Panc1 (cell line): ENCODE results near the gene EFCAB3. TPM values are rescaled to one million over a fixed set of nuclear protein-coding genes. Genes with fewer than 3 reads are reported as not detected.

Experiments used
- ATAC-seq: fragments of 200-7000 bp; cut with Tn5 transposase; 2 replicates; pipeline ENCODE4 v1.9.1; 2020; ENCODE audit warnings: mild to moderate bottlenecking, moderate library complexity
- BruUV-seq: library from RNA; stranded (reverse); fragments of 400-500 nt; replicated peaks from 2 replicates; lab custom pipeline; 2021; lab: Mats Ljungman, UMichigan
- CTCF ChIA-PET: fragments of 300-600 bp; sonication (Branson Sonifier 250); formaldehyde crosslinking; loops from one replicate; lab custom pipeline; 2022; ENCODE audit warnings: antibody characterized with exemption; lab: Charles Lee
- POLR2A ChIA-PET: fragments of 300-600 bp; sonication (Branson Sonifier 250); formaldehyde crosslinking; loops from one replicate; lab custom pipeline; 2022; ENCODE audit warnings: antibody characterized with exemption; lab: Charles Lee
- DNase-seq: peaks from one replicate; pipeline ENCODE4 v3.0.0-alpha.2; 2010; ENCODE audit warnings: low read depth, low spot score
- H3K27ac ChIP-seq: 2 replicates; pipeline ENCODE4 v1.5.1; 2011; ENCODE audit warnings: mild to moderate bottlenecking, low read length, inconsistent platforms
- H3K27me3 ChIP-seq: fragments of 200-500 bp; sonication (Bioruptor generic); 2 replicates; pipeline ENCODE4 v1.6.0; 2014; ENCODE audit warnings: low read length, inconsistent platforms; ENCODE audit not compliant: control insufficient read depth, insufficient read depth
- H3K36me3 ChIP-seq: fragments of 200-500 bp; sonication (Bioruptor generic); 2 replicates; pipeline ENCODE4 v1.5.1; 2014; ENCODE audit warnings: inconsistent platforms, mild to moderate bottlenecking, low read length, moderate library complexity; ENCODE audit not compliant: control insufficient read depth, insufficient read depth
- H3K4me1 ChIP-seq: 2 replicates; pipeline ENCODE4 v1.5.1; 2011; ENCODE audit warnings: inconsistent platforms, mild to moderate bottlenecking, low read length, moderate library complexity; ENCODE audit not compliant: control insufficient read depth, insufficient read depth
- H3K4me3 ChIP-seq, 2 experiments: 2 replicates each; pipeline ENCODE4 v1.5.1; 2011 to 2012; ENCODE audit warnings: low read depth in 2 of 2, low read length in 2 of 2, mild to moderate bottlenecking in 2 of 2, inconsistent platforms in 1 of 2, moderate library complexity in 1 of 2
- H3K9me3 ChIP-seq: fragments of 200-500 bp; sonication (Bioruptor generic); 2 replicates; pipeline ENCODE4 v1.5.1; 2014; ENCODE audit warnings: low read depth, mild to moderate bottlenecking, inconsistent platforms, low read length, moderate library complexity; ENCODE audit not compliant: control insufficient read depth, insufficient read depth
- POLR2AphosphoS5 ChIP-seq: IDR thresholded peaks from 2 replicates; pipeline ENCODE4 v1.6.1; 2012; ENCODE audit warnings: mild to moderate bottlenecking, low read depth, low read length, moderate library complexity
- REST ChIP-seq, 2 experiments: IDR thresholded peaks; 2 replicates each; pipeline ENCODE4 v1.6.1; 2011 to 2012; ENCODE audit warnings: low read depth in 2 of 2, control low read depth in 1 of 2, low read length in 1 of 2, mild to moderate bottlenecking in 1 of 2, moderate library complexity in 1 of 2; ENCODE audit not compliant: insufficient read depth in 1 of 2
- SIN3A ChIP-seq: IDR thresholded peaks from 2 replicates; pipeline ENCODE4 v1.6.1; 2012; ENCODE audit warnings: low read depth, mild to moderate bottlenecking, low read length, moderate library complexity, borderline replicate concordance; ENCODE audit not compliant: insufficient read depth
- TCF7L2 ChIP-seq: IDR thresholded peaks from 2 replicates; pipeline ENCODE4 v1.6.1; 2011; ENCODE audit warnings: mild to moderate bottlenecking, low read depth, low read length, inconsistent platforms
- in situ Hi-C: cut with HindIII; loops from 2 replicates; pipeline ENCODE4 v1.10.0; 2016; ENCODE audit warnings: low sequenced_read_pairs, low pct_unique_long_range_greater_than_20kb
- intact Hi-C: fragments of 100-400 bp; cut with micrococcal nuclease; formaldehyde crosslinking; loops from one replicate; pipeline ENCODE4 v1.10.0; 2022; ENCODE audit not compliant: unreplicated experiment
- total RNA-seq: library from RNA; stranded (reverse); gene quantifications from one replicate; pipeline ENCODE4 v1.2.1, GENCODE V29; 2021; ENCODE audit not compliant: unreplicated experiment
- TF ChIP-seq, protein P1 (sequence below): fragments of 450-650 bp; IDR thresholded peaks from 2 replicates; pipeline ENCODE4 v1.5.1; 2017; ENCODE audit warnings: mild to moderate bottlenecking

Gene EFCAB3
- total RNA-seq, 1 experiment from 2014 or later = not detected

DNA sequence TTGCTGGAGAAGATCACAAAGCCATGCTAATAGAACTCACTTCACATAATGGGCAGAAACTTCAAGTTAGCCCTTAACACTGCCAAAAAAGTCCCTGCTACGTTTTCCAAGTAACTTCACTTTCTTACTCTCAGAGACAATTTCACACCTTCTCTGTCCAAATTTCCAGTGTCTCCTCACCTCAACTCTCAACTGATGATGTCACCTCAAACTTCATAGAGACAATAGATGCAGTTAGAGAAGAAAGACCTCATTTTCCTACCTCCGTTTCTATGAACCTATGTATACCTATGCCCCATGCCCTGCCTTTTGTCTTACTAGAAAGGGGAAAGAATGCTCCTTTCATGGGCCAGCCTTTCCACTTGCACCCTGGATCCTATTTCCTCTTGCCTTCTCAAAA is 14.2 kb upstream of the EFCAB3 start:
- no peak for TF ChIP-seq SIN3A
- TF ChIP-seq, protein P1, sequence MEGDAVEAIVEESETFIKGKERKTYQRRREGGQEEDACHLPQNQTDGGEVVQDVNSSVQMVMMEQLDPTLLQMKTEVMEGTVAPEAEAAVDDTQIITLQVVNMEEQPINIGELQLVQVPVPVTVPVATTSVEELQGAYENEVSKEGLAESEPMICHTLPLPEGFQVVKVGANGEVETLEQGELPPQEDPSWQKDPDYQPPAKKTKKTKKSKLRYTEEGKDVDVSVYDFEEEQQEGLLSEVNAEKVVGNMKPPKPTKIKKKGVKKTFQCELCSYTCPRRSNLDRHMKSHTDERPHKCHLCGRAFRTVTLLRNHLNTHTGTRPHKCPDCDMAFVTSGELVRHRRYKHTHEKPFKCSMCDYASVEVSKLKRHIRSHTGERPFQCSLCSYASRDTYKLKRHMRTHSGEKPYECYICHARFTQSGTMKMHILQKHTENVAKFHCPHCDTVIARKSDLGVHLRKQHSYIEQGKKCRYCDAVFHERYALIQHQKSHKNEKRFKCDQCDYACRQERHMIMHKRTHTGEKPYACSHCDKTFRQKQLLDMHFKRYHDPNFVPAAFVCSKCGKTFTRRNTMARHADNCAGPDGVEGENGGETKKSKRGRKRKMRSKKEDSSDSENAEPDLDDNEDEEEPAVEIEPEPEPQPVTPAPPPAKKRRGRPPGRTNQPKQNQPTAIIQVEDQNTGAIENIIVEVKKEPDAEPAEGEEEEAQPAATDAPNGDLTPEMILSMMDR = no peak
- no peak for TF ChIP-seq TCF7L2
- TF ChIP-seq POLR2AphosphoS5 = no peak
- TF ChIP-seq REST (IDR thresholded peaks at IDR 0.05; ENCODE audit: insufficient read depth in 1 of 2, low read depth in 2 of 2, low read length in 1 of 2) = no peak
- in situ Hi-C loops = no loop called here
- Histone ChIP-seq H3K4me1 (no peaks in the 10 kb centered on the region), H3K27ac (no peak overlapping the region), H3K27me3 (peaks cover 16% of the 10 kb centered on the region), H3K4me3 (no peak overlapping the region), H3K36me3 (no peaks in the 10 kb centered on the region), H3K9me3 (no peaks in the 10 kb centered on the region)
- ChIA-PET POLR2A (interaction anchor here (0.6 kb wide), 1 partner anchor 15 kb away, joined by 4 read pairs; no protein-coding TSS in a partner anchor), CTCF (no interaction called here)
- intact Hi-C loops = no loop called here
- ATAC-seq = no peak
- no TSS peak for BruUV-seq
- no peak for DNase-seq

GRCh38 chr17:62381561-62381960 is 1.2 kb downstream of the EFCAB3 start:
- no peak for DNase-seq
- TF ChIP-seq SIN3A (no peak), POLR2AphosphoS5 (no peak), REST (IDR thresholded peaks at IDR 0.05; ENCODE audit: insufficient read depth in 1 of 2, low read depth in 2 of 2, low read length in 1 of 2) (no peak), TCF7L2 (no peak)
- TF ChIP-seq, protein P1 = no peak
- Histone ChIP-seq H3K4me1 (no peaks in the 10 kb centered on the region), H3K27me3 (peaks cover 33% of the 10 kb centered on the region), H3K9me3 (no peaks in the 10 kb centered on the region), H3K27ac (no peak overlapping the region), H3K4me3 (no peak overlapping the region), H3K36me3 (no peaks in the 10 kb centered on the region)
- in situ Hi-C loops (no loop called here), intact Hi-C loops (no loop called here)
- ChIA-PET POLR2A (no interaction called here), CTCF (no interaction called here)
- BruUV-seq = no TSS peak
- no peak for ATAC-seq
